ENCODE data around the gene KLHL10. TPM values are rescaled to one million over a fixed set of nuclear protein-coding genes. Genes with fewer than 3 reads are reported as not detected.

KLHL10 gene
- total RNA-seq, 4 donors from 2014 or later: 0.31 TPM; not detected in 3

DNA sequence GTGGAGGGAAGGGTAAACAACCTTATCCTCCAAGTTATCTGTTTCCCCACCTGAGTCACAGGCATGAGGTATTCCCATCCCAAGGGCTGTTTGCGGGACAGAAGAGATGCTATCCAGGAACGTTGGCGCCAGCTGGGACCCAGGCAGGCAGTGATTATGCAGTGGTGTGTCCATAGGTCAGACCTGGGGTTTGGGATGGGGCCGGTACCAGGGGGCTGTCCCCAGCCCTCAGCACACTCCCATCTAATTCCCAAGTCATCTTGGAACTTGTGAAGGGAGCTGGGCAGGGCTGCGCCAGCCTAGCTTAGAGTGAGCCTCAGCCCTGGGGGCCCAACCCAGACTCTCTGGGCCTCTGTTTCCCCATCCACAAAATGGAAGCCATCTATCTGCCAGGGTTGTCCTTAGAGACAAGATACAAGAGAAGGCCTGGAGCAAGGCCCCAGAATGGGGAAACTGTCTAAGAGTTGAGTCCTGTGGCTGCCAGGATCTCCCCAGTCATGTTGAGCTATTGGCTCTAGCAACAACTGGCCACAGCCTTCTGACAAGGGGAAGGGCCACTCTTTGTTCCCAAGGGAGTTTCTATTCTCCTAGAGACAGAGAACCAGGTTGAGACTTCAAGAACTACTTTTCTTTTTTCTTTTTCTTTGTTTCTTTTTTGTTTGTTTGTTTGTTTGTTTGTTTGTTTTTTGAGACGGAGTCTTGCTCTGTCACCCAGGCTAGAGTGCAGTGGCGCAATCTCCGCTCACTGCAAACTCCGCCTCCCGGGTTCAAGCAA, 41.3 kb upstream of the KLHL10 start:
- in situ Hi-C loops (cut with MboI; ENCODE audit: low sequenced_read_pairs in 4 of 4) (no loop called here), intact Hi-C loops (cut with DNase I; ENCODE audit: low total_unique reads) (no loop called here)
- no peaks in the 10 kb centered on the region for H3K9me3 ChIP-seq
- no peak overlapping the region for H3K27ac ChIP-seq
- H3K27me3 ChIP-seq: no peaks in the 10 kb centered on the region
- H3K36me3 ChIP-seq: no peaks in the 10 kb centered on the region
- ATAC-seq (no peak), DNase-seq (no peak)
- H3K4me1 ChIP-seq: peaks cover 4 to 9% of the 10 kb centered on the region in 2 donors
- H3K4me3 ChIP-seq: no peak overlapping the region
- TF ChIP-seq, protein P1, sequence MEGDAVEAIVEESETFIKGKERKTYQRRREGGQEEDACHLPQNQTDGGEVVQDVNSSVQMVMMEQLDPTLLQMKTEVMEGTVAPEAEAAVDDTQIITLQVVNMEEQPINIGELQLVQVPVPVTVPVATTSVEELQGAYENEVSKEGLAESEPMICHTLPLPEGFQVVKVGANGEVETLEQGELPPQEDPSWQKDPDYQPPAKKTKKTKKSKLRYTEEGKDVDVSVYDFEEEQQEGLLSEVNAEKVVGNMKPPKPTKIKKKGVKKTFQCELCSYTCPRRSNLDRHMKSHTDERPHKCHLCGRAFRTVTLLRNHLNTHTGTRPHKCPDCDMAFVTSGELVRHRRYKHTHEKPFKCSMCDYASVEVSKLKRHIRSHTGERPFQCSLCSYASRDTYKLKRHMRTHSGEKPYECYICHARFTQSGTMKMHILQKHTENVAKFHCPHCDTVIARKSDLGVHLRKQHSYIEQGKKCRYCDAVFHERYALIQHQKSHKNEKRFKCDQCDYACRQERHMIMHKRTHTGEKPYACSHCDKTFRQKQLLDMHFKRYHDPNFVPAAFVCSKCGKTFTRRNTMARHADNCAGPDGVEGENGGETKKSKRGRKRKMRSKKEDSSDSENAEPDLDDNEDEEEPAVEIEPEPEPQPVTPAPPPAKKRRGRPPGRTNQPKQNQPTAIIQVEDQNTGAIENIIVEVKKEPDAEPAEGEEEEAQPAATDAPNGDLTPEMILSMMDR (IDR thresholded peaks at IDR 0.05 in 4 of 5, conservative IDR thresholded peaks at IDR 0.05 in 1 of 5): no peak
- no peak for TF ChIP-seq POLR2A (IDR thresholded peaks at IDR 0.05)

DNA sequence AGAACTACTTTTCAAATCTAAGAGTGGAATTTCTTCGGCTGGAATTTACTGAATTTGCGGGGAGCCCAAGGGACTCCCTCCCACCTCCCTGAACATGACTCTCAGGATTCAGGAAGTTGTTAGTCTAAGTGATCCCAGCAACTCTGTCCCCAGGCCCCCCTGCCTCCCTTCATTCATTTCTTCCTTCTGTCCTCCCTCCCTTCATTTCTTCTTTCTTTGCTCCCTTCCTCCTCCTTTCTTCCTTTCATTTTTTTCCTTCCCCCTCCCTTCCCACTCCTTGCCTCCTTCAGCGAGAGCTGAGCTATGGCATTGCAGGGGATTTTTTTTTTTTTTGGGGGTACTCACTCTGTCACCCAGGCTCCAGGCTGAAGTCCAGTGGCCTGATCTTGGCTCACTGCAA, 40.2 kb upstream of the KLHL10 start:
- Histone ChIP-seq H3K27me3 (no peaks in the 10 kb centered on the region), H3K36me3 (no peaks in the 10 kb centered on the region), H3K9me3 (no peaks in the 10 kb centered on the region), H3K4me1 (peaks cover 5 to 11% of the 10 kb centered on the region in 2 donors), H3K27ac (no peak overlapping the region), H3K4me3 (no peak overlapping the region)
- DNase-seq (no peak), ATAC-seq (no peak)
- intact Hi-C loops (cut with DNase I; ENCODE audit: low total_unique reads): no loop called here
- in situ Hi-C loops (cut with MboI; ENCODE audit: low sequenced_read_pairs in 4 of 4): no loop called here
- TF ChIP-seq, protein P1 (IDR thresholded peaks at IDR 0.05 in 4 of 5, conservative IDR thresholded peaks at IDR 0.05 in 1 of 5): no peak
- no peak for TF ChIP-seq POLR2A (IDR thresholded peaks at IDR 0.05)

DNA sequence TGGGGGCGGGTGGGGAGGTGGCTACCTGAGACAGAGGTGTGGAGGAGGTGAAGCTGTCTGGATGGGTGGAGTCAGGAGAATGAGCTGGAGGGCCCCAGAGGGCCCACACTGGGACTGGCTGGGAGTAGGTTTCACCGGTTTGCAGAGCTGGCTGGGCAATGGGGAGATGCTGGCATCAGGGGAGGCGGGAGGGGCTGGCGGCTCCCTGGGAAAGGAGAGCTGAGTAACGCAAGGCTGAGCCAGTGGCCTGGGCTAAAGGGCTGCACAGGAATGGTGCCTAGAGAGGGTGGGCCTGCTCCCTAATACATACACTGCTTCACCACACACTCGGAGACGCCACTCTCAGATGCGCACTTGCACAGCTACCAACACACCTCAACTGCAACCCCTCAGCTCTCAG, 38.3 kb upstream of the KLHL10 start:
- Histone ChIP-seq H3K27ac (no peak overlapping the region), H3K9me3 (no peaks in the 10 kb centered on the region), H3K36me3 (no peaks in the 10 kb centered on the region), H3K4me1 (peaks cover 5% of the 10 kb centered on the region in 2 donors), H3K27me3 (no peaks in the 10 kb centered on the region), H3K4me3 (no peak overlapping the region)
- DNase-seq (no peak), ATAC-seq (no peak)
- intact Hi-C loops (cut with DNase I; ENCODE audit: low total_unique reads) (no loop called here), in situ Hi-C loops (cut with MboI; ENCODE audit: low sequenced_read_pairs in 4 of 4) (no loop called here)
- TF ChIP-seq, protein P1 (IDR thresholded peaks at IDR 0.05 in 4 of 5, conservative IDR thresholded peaks at IDR 0.05 in 1 of 5): no peak
- TF ChIP-seq POLR2A (IDR thresholded peaks at IDR 0.05): no peak

DNA sequence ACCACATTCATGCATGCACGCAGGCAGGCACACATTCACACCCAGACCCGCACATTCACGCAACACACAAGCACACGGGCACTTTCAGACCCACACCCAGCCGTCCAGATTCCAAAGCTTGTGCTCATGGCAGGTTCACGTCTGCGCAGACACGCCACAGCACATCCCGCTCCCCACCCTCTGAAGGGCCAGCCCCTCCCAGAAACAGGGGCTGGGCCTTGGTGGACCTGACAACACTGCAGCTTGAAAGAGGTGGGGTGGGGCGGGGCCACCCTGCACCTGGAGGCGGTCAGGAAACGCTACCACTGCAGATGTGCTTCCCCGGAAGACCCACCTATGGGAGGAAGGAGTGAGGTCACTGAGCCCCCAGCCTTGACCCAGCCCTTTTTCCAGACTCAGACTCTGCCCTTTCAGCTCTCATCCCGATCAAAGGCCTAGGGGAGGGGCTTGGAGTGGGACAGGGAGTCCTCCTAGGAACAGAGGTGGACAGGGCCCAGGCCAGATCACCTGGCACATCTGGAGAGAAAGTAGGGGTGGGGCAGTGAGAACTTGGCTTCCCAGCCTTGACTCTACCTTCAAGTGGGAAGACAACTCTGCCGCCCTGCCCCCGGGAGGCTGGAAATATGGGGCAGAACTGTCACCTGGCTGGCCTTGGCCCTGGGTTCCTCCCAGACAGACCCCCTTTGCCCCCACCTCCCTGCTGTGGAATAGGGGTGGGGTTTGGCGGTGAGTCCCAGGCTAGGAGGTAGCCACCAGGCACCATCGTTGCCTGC, 36.8 kb upstream of the KLHL10 start:
- no peak for TF ChIP-seq POLR2A (IDR thresholded peaks at IDR 0.05)
- TF ChIP-seq, protein P1 (IDR thresholded peaks at IDR 0.05 in 4 of 5, conservative IDR thresholded peaks at IDR 0.05 in 1 of 5): no peak
- ATAC-seq (no peak), DNase-seq (no peak)
- in situ Hi-C loops (cut with MboI; ENCODE audit: low sequenced_read_pairs in 4 of 4) (loop anchor here (5.0 kb wide), 1 partner anchor 63 kb away; no protein-coding TSS in a partner anchor), intact Hi-C loops (cut with DNase I; ENCODE audit: low total_unique reads) (loop anchor here (1.0 kb wide), 2 partner anchors 25 to 62 kb away; no protein-coding TSS in a partner anchor)
- Histone ChIP-seq H3K27ac (no peak overlapping the region), H3K4me1 (peaks cover 5% of the 10 kb centered on the region in 2 donors), H3K9me3 (no peaks in the 10 kb centered on the region), H3K4me3 (no peak overlapping the region), H3K36me3 (no peaks in the 10 kb centered on the region), H3K27me3 (no peaks in the 10 kb centered on the region)
